Prostate gland (tissue), 2 donors: ENCODE measurements around the gene RYR2. TPM values are rescaled to one million over a fixed set of nuclear protein-coding genes. Genes with fewer than 3 reads are reported as not detected.

ENCODE experiments used
- DNase-seq: peaks from one replicate; pipeline ENCODE4 v3.0.0-alpha.2; 2019; ENCODE audit warnings: low spot score
- H3K27ac ChIP-seq, 2 donors: fragments of 200-600 bp; sonication (generic); 2 replicates each; pipeline ENCODE4 v1.5.1; 2017 to 2019
- H3K27me3 ChIP-seq: fragments of 200-600 bp; sonication (generic); replicated peaks from 2 replicates; pipeline ENCODE4 v1.5.1; 2019; ENCODE audit not compliant: insufficient read depth
- H3K36me3 ChIP-seq, 2 donors: fragments of 200-600 bp; sonication (generic); 1 replicate in 1 of 2; 2 replicates in 1 of 2; pipeline versions ENCODE4 v1.5.1 to v1.8.1; 2017 to 2019
- H3K4me1 ChIP-seq: fragments of 200-600 bp; sonication (generic); replicated peaks from 2 replicates; pipeline ENCODE4 v1.5.1; 2019
- H3K4me3 ChIP-seq, 2 donors: fragments of 200-600 bp; sonication (generic); 2 replicates each; pipeline ENCODE4 v1.5.1; 2017 to 2019
- H3K9me3 ChIP-seq: fragments of 200-600 bp; sonication (generic); 2 replicates; pipeline ENCODE4 v1.5.1; 2017
- CTCF ChIP-seq, 4 experiments: fragments of 200-600 bp in 2 of 4; fragments of 450-650 bp in 2 of 4; sonication (generic) in 2 of 4; IDR thresholded peaks; 1 replicate in 3 of 4; 2 replicates in 1 of 4; pipeline ENCODE4 v1.5.1; 2016 to 2019; ENCODE audit warnings: antibody characterized with exemption in 4 of 4, mild to moderate bottlenecking in 2 of 4, moderate library complexity in 2 of 4
- POLR2A ChIP-seq: fragments of 450-650 bp; IDR thresholded peaks from one replicate; pipeline ENCODE4 v1.6.1; 2016; ENCODE audit warnings: antibody characterized with exemption, mild to moderate bottlenecking
- POLR2AphosphoS5 ChIP-seq: sonication (generic); formaldehyde crosslinking; IDR thresholded peaks from one replicate; pipeline ENCODE4 v1.6.1; 2017; ENCODE audit warnings: antibody characterized with exemption
- WGBS: methylation state at CpG from one replicate; pipeline ENCODE4 v1.1.5; 2018; 5-methylcytosine and 5-hydroxymethylcytosine counted together
- intact Hi-C: fragments of 100-400 bp; cut with DNase I; formaldehyde crosslinking; loops from one replicate; pipeline ENCODE4 v1.14.2; 2022
- total RNA-seq, 2 donors: library from RNA; depleted of rRNA; stranded (reverse); fragments of >200 nt; gene quantifications; one replicate each; pipeline ENCODE4 v1.1.0, GENCODE V29; 2016

Gene RYR2
- total RNA-seq, 2 donors from 2014 or later = 2.9 to 6.7 TPM

GRCh38 chr1:237387144-237387505 lies 345.1 kb downstream of the RYR2 start:
- TF ChIP-seq POLR2AphosphoS5 (no peak), CTCF (IDR thresholded peaks at IDR 0.05) (no peak), POLR2A (no peak)
- H3K4me1 ChIP-seq = no peaks in the 10 kb centered on the region
- H3K9me3 ChIP-seq = no peaks in the 10 kb centered on the region
- DNase-seq = no peak
- H3K27ac ChIP-seq = no peak overlapping the region
- intact Hi-C loops = loop anchor here (2.0 to 10.0 kb wide), 2 partner anchors 162 to 344 kb away; partner anchors contain the start of gene RYR2
- no peak overlapping the region for H3K4me3 ChIP-seq
- 89% methylated on average over 5 of the region's 5 CpGs for WGBS
- no peaks in the 10 kb centered on the region for H3K36me3 ChIP-seq
- H3K27me3 ChIP-seq = no peaks in the 10 kb centered on the region

GRCh38 chr1:237390823-237391222 lies 348.8 kb downstream of the RYR2 start:
- intact Hi-C loops = no loop called here
- Histone ChIP-seq H3K36me3 (no peaks in the 10 kb centered on the region), H3K27ac (no peak overlapping the region), H3K4me1 (no peaks in the 10 kb centered on the region), H3K4me3 (no peak overlapping the region), H3K9me3 (no peaks in the 10 kb centered on the region), H3K27me3 (no peaks in the 10 kb centered on the region)
- TF ChIP-seq POLR2A (no peak), POLR2AphosphoS5 (no peak), CTCF (IDR thresholded peaks at IDR 0.05) (no peak)
- WGBS = 80% methylated on average over 3 of the region's 3 CpGs
- DNase-seq = no peak

GRCh38 chr1:237393632-237394031 lies 351.6 kb downstream of the RYR2 start:
- H3K9me3 ChIP-seq = no peaks in the 10 kb centered on the region
- H3K27ac ChIP-seq = no peak overlapping the region
- WGBS = 58% methylated on average over 3 of the region's 3 CpGs
- H3K27me3 ChIP-seq = no peaks in the 10 kb centered on the region
- H3K36me3 ChIP-seq = no peaks in the 10 kb centered on the region
- H3K4me1 ChIP-seq = no peaks in the 10 kb centered on the region
- H3K4me3 ChIP-seq = no peak overlapping the region
- TF ChIP-seq CTCF (IDR thresholded peaks at IDR 0.05) = no peak
- TF ChIP-seq POLR2A = no peak
- no peak for TF ChIP-seq POLR2AphosphoS5
- intact Hi-C loops = no loop called here
- DNase-seq = no peak

- TF ChIP-seq POLR2AphosphoS5 (no peak), POLR2A (no peak), CTCF (IDR thresholded peaks at IDR 0.05) (no peak)
- H3K9me3 ChIP-seq = no peaks in the 10 kb centered on the region
- 75% methylated on average over 2 of the region's 2 CpGs for WGBS
- no peak for DNase-seq
- H3K27ac ChIP-seq = no peak overlapping the region
- H3K36me3 ChIP-seq = no peaks in the 10 kb centered on the region
- H3K4me3 ChIP-seq = no peak overlapping the region
- intact Hi-C loops = no loop called here
- H3K27me3 ChIP-seq = no peaks in the 10 kb centered on the region
- H3K4me1 ChIP-seq = no peaks in the 10 kb centered on the region
Observed at GRCh38 chr1:237394281-237394680, 352.3 kb downstream of the RYR2 start.

- Histone ChIP-seq H3K4me1 (no peaks in the 10 kb centered on the region), H3K4me3 (no peak overlapping the region), H3K27me3 (no peaks in the 10 kb centered on the region), H3K36me3 (no peaks in the 10 kb centered on the region), H3K27ac (no peak overlapping the region), H3K9me3 (no peaks in the 10 kb centered on the region)
- WGBS = 38% methylated on average over 1 of the region's 1 CpG
- TF ChIP-seq POLR2A (no peak), POLR2AphosphoS5 (no peak), CTCF (IDR thresholded peaks at IDR 0.05) (no peak)
- intact Hi-C loops = no loop called here
- no peak for DNase-seq
Observed at GRCh38 chr1:237396426-237396825, 354.4 kb downstream of the RYR2 start.
